K562 (cell line): ENCODE measurements around the gene PIERCE2. TPM values are rescaled to one million over a fixed set of nuclear protein-coding genes. Genes with fewer than 3 reads are reported as not detected.

ENCODE experiments used
- ATAC-seq: fragments of 200-7000 bp; cut with Tn5 transposase; 3 replicates; pipeline ENCODE4 v1.9.1; 2020; ENCODE audit warnings: moderate library complexity
- BruUV-seq: library from RNA; stranded (reverse); fragments of 400-500 nt; replicated peaks from 2 replicates; lab custom pipeline; 2021; lab: Mats Ljungman, UMichigan
- CTCF ChIA-PET: fragments of 300-600 bp; formaldehyde crosslinking; extraction: SDS; loops from one replicate; lab custom pipeline; 2021; ENCODE audit warnings: low intra/inter-chr PET ratio; lab: Yijun Ruan, JAX
- POLR2A ChIA-PET: fragments of 300-600, 350-650 bp; sonication (Branson Sonifier 250); formaldehyde crosslinking; extraction: SDS; loops from one replicate; lab custom pipeline; 2021; ENCODE audit warnings: antibody characterized with exemption, inconsistent platforms; lab: Yijun Ruan, JAX
- DNase-seq, 4 experiments: peaks; one replicate each; pipeline versions ENCODE4 v3.0.0 to v3.0.0-alpha.2; 2011 to 2018; ENCODE audit warnings: low spot score in 3 of 4, mixed read lengths in 3 of 4; ENCODE audit errors: extremely low read depth in 1 of 4
- FAIRE-seq: peaks from 2 replicates; lab custom pipeline; 2011; peaks lifted over from hg19 to GRCh38; lab: Jason Lieb, UNC
- H2AFZ ChIP-seq: 2 replicates; pipeline ENCODE4 v1.6.0; 2011; ENCODE audit warnings: low read depth, low read length, control low read depth, inconsistent platforms
- H3K27ac ChIP-seq: fragments of 200-600 bp; 3 replicates; pipeline ENCODE4 v1.8.0; 2011; ENCODE audit warnings: low read depth, mild to moderate bottlenecking, control low read depth, inconsistent platforms, low read length, moderate library complexity, mixed read lengths; ENCODE audit errors: extremely low read depth
- H3K27me3 ChIP-seq, 2 experiments: fragments of 300-600 bp in 1 of 2; 2 replicates in 1 of 2; 3 replicates in 1 of 2; pipeline versions ENCODE4 v1.6.0 to v1.8.0; 2011; ENCODE audit warnings: inconsistent platforms in 2 of 2, low read length in 2 of 2, mild to moderate bottlenecking in 1 of 2, mixed read lengths in 1 of 2, moderate library complexity in 1 of 2; ENCODE audit not compliant: control insufficient read depth in 2 of 2, insufficient read depth in 2 of 2
- H3K36me3 ChIP-seq: fragments of 300-600 bp; 3 replicates; pipeline ENCODE4 v1.8.0; 2011; ENCODE audit warnings: mild to moderate bottlenecking, low read length, inconsistent platforms; ENCODE audit not compliant: control insufficient read depth, insufficient read depth
- H3K4me1 ChIP-seq, 2 experiments: fragments of 200-600 bp in 1 of 2; replicated peaks in 1 of 2; 2 replicates in 1 of 2; 3 replicates in 1 of 2; pipeline versions ENCODE4 v1.5.1 to v1.8.0; 2011; ENCODE audit warnings: inconsistent platforms in 2 of 2, low read length in 2 of 2, mild to moderate bottlenecking in 1 of 2, mixed read lengths in 1 of 2, moderate library complexity in 1 of 2; ENCODE audit not compliant: control insufficient read depth in 2 of 2, insufficient read depth in 2 of 2
- H3K4me2 ChIP-seq: 2 replicates; pipeline ENCODE4 v1.6.1; 2011; ENCODE audit warnings: low read length, control low read depth, inconsistent platforms, mixed read lengths; ENCODE audit not compliant: insufficient read depth
- H3K4me3 ChIP-seq: fragments of 200-600 bp; sonication (generic), shearing (Covaris generic); 2 replicates; pipeline ENCODE4 v1.5.1; 2016; ENCODE audit warnings: control low read depth, inconsistent platforms
- H3K79me2 ChIP-seq: fragments of 200-600 bp; 3 replicates; pipeline ENCODE4 v1.8.0; 2011; ENCODE audit warnings: low read length, inconsistent platforms; ENCODE audit not compliant: control insufficient read depth, insufficient read depth
- H3K9ac ChIP-seq, 2 experiments: 2 replicates each; pipeline versions ENCODE4 v1.6.0 to v1.6.1; 2011; ENCODE audit warnings: low read depth in 2 of 2, low read length in 2 of 2, control low read depth in 1 of 2, inconsistent platforms in 1 of 2, mild to moderate bottlenecking in 1 of 2, mixed read lengths in 1 of 2; ENCODE audit not compliant: insufficient read depth in 1 of 2
- H3K9me1 ChIP-seq: one replicate; pipeline ENCODE4 v1.6.0; 2011; ENCODE audit warnings: inconsistent platforms, mild to moderate bottlenecking, low read length, moderate library complexity; ENCODE audit not compliant: control insufficient read depth, insufficient read depth
- H3K9me3 ChIP-seq: replicated peaks from 2 replicates; pipeline ENCODE4 v1.5.1; 2011; ENCODE audit warnings: low read depth, low read length, inconsistent platforms; ENCODE audit not compliant: control insufficient read depth, insufficient read depth
- H4K20me1 ChIP-seq: replicated peaks from 2 replicates; pipeline ENCODE4 v1.6.1; 2011; ENCODE audit warnings: low read length, inconsistent platforms, mixed read lengths; ENCODE audit not compliant: control insufficient read depth, insufficient read depth
- ADNP ChIP-seq: fragments of 200-800 bp; sonication (Bioruptor generic); IDR thresholded peaks from 2 replicates; pipeline ENCODE4 v1.6.1; 2016; ENCODE audit warnings: missing genetic modification characterization, missing compliant biosample characterization
- BMI1 ChIP-seq: fragments of 150-350 bp; IDR thresholded peaks from 2 replicates; pipeline ENCODE4 v1.6.1; 2014; ENCODE audit warnings: low read length
- C11orf30 ChIP-seq: fragments of 450-650 bp; IDR thresholded peaks from 2 replicates; pipeline ENCODE4 v1.6.1; 2016; ENCODE audit warnings: low read depth, mild to moderate bottlenecking
- FOXA1 ChIP-seq: fragments of 450-650 bp; IDR thresholded peaks from 2 replicates; pipeline ENCODE4 v1.6.1; 2016; ENCODE audit warnings: mild to moderate bottlenecking, borderline replicate concordance
- FOXM1 ChIP-seq, 2 experiments: fragments of 450-650 bp in 1 of 2; sonication (generic) in 1 of 2; formaldehyde crosslinking in 1 of 2; IDR thresholded peaks; 2 replicates each; pipeline versions ENCODE4 v1.6.1 to v1.9.0; 2017 to 2022; ENCODE audit warnings: low read depth in 2 of 2, mild to moderate bottlenecking in 2 of 2, missing genetic modification reagents in 1 of 2, moderate library complexity in 1 of 2
- GTF2F1 ChIP-seq: IDR thresholded peaks from 2 replicates; pipeline ENCODE4 v1.6.1; 2011; ENCODE audit warnings: low read depth, low read length, improper control_type of control experiment
- HDGF ChIP-seq: fragments of 450-650 bp; IDR thresholded peaks from 2 replicates; pipeline ENCODE4 v1.6.1; 2016
- HMBOX1 ChIP-seq: sonication (generic); IDR thresholded peaks from 2 replicates; pipeline ENCODE4 v1.6.1; 2016
- KDM1A ChIP-seq, 2 experiments: fragments of 450-650 bp; IDR thresholded peaks; 2 replicates each; pipeline ENCODE4 v1.6.1; 2016; ENCODE audit warnings: mild to moderate bottlenecking in 2 of 2
- LCOR ChIP-seq: sonication (generic); formaldehyde crosslinking; IDR thresholded peaks from 2 replicates; pipeline ENCODE4 v1.8.0; 2022; ENCODE audit warnings: mild to moderate bottlenecking, missing genetic modification reagents
- NFE2 ChIP-seq: IDR thresholded peaks from 2 replicates; pipeline ENCODE4 v1.6.1; 2014; ENCODE audit warnings: antibody characterized with exemption, low read depth
- PCBP1 ChIP-seq: fragments of 200-400 bp; formaldehyde crosslinking; IDR thresholded peaks from 2 replicates; pipeline ENCODE4 v1.6.1; 2018; ENCODE audit warnings: mild to moderate bottlenecking, low read depth, low read length; ENCODE audit not compliant: poor library complexity, severe bottlenecking
- RBFOX2 ChIP-seq: fragments of 200-400 bp; formaldehyde crosslinking; IDR thresholded peaks from 2 replicates; pipeline ENCODE4 v1.6.1; 2017; ENCODE audit warnings: low read depth, mild to moderate bottlenecking, low read length, moderate library complexity
- SMARCA4 ChIP-seq: fragments of 450-650 bp; IDR thresholded peaks from 2 replicates; pipeline ENCODE4 v1.6.1; 2016
- SMARCB1 ChIP-seq: IDR thresholded peaks from 2 replicates; pipeline ENCODE4 v1.6.1; 2011; ENCODE audit warnings: improper control_type of control experiment, low read depth; ENCODE audit not compliant: insufficient read length
- SOX6 ChIP-seq: fragments of 450-650 bp; IDR thresholded peaks from 2 replicates; pipeline ENCODE4 v1.6.1; 2014; ENCODE audit warnings: mild to moderate bottlenecking
- TARDBP ChIP-seq: fragments of 450-650 bp; IDR thresholded peaks from 2 replicates; pipeline ENCODE4 v1.6.1; 2016
- THRA ChIP-seq: fragments of 450-650 bp; IDR thresholded peaks from 2 replicates; pipeline ENCODE4 v1.6.1; 2017; ENCODE audit warnings: mild to moderate bottlenecking, moderate library complexity
- TRIM24 ChIP-seq, 2 experiments: fragments of 450-650 bp; IDR thresholded peaks; 2 replicates each; pipeline ENCODE4 v1.6.1; 2016
- YY1 ChIP-seq, 3 experiments: IDR thresholded peaks; 2 replicates each; pipeline ENCODE4 v1.6.1; 2011; ENCODE audit warnings: low read length in 2 of 3, mild to moderate bottlenecking in 2 of 3, moderate library complexity in 2 of 3, borderline replicate concordance in 1 of 3, control low read depth in 1 of 3, low read depth in 1 of 3; ENCODE audit not compliant: insufficient read depth in 3 of 3, insufficient replicate concordance in 2 of 3, control insufficient read depth in 1 of 3, insufficient read length in 1 of 3; ENCODE audit errors: extremely low read depth in 1 of 3
- ZC3H4 ChIP-seq: sonication (generic); formaldehyde crosslinking; IDR thresholded peaks from 2 replicates; pipeline ENCODE4 v1.9.0; 2021; ENCODE audit warnings: missing genetic modification reagents, borderline replicate concordance
- ZNF384 ChIP-seq: IDR thresholded peaks from 2 replicates; pipeline ENCODE4 v1.6.1; 2012; ENCODE audit warnings: low read depth, low read length, improper control_type of control experiment
- ZNF79 ChIP-seq: fragments of 250-450 bp; sonication (Bioruptor Pico); IDR thresholded peaks from 2 replicates; pipeline ENCODE4 v1.4.0; 2020; ENCODE audit warnings: low read depth, mild to moderate bottlenecking, moderate library complexity
- in situ Hi-C: fragments of 300-500 bp; cut with MboI; formaldehyde crosslinking; loops from 4 replicates; pipeline ENCODE4 v1.15.0; 2018; ENCODE audit warnings: inconsistent platforms, mixed read lengths
- intact Hi-C: fragments of 100-400 bp; cut with micrococcal nuclease; formaldehyde crosslinking; loops from 2 replicates; pipeline ENCODE4 v1.14.2; 2022
- polyA plus RNA-seq, 8 experiments: library from polyadenylated mRNA; depleted of rRNA in 4 of 8; stranded (reverse) in 5 of 8; unstranded in 3 of 8; fragments of >200 nt; fragmentation: Nextera tagmentation in 2 of 8; fragmentation: Illumina TruSeq in 1 of 8; extraction: Ambion mirVana in 2 of 8; extraction: Trizol in 1 of 8; gene quantifications; 2 replicates each; pipeline versions ENCODE4 v1.2.1 to v1.2.3, GENCODE V29; 2011 to 2014; ENCODE audit warnings: inconsistent platforms in 1 of 8, missing spikeins in 1 of 8
- total RNA-seq, 7 experiments: library from RNA; depleted of rRNA in 6 of 7; stranded (reverse); fragments of >200 nt in 6 of 7; fragmentation: Illumina TruSeq in 2 of 7; extraction: Trizol in 2 of 7; gene quantifications; 2 replicates each; pipeline versions ENCODE4 v1.2.1 to v1.2.3, GENCODE V29; 2011 to 2021; ENCODE audit warnings: low replicate concordance in 1 of 7

PIERCE2 gene
- total and polyA plus RNA-seq, 9 of the 15 experiments (the other 6 are each of a cell fraction or from before 2014, with no cell fraction given) = 2.9 to 4.8 (median 4.0) TPM

GRCh38 chr15:55402707-55403106, 5.6 kb upstream of the PIERCE2 start (continued):
- TF ChIP-seq RBFOX2 = 0 out of 2 replicates have a peak, but pooled peaks have one; percentile 8
- no peak for TF ChIP-seq ZC3H4 (CRISPR knock-in tag)
- no peak for TF ChIP-seq LCOR (CRISPR knock-in tag)
- 0 out of 2 replicates have a peak, but pooled peaks have one; percentile 35 for TF ChIP-seq NFE2
- 0 out of 2 replicates have a peak, but pooled peaks have one; percentile 7 for TF ChIP-seq C11orf30
- TF ChIP-seq ADNP (tag) = 0 out of 2 replicates have a peak, but pooled peaks have one; percentile 7
- no peak for TF ChIP-seq HDGF
- TF ChIP-seq ZNF79 (CRISPR knock-in tag) = no peak
- TF ChIP-seq SMARCA4 = peak; percentile 26; the same call in 1 of the 2 replicates

- peaks cover 6% of the 10 kb centered on the region; the same call in 1 of the 3 replicates for H3K36me3 ChIP-seq
- H2AFZ ChIP-seq = no peak overlapping the region
- ATAC-seq = peak; percentile 50
- POLR2A ChIA-PET = no interaction called here
- peak; percentile 15 to 79 (median 46) for DNase-seq
- H4K20me1 ChIP-seq = no peaks in the 10 kb centered on the region
- FAIRE-seq = peak; percentile 90
- no TSS peak for BruUV-seq
- H3K4me1 ChIP-seq = peaks cover 18 to 37% of the 10 kb centered on the region in 2 experiments
- H3K9me3 ChIP-seq = no peaks in the 10 kb centered on the region
- H3K9me1 ChIP-seq = no peaks in the 10 kb centered on the region
- peak overlapping the region; percentile 75 for H3K27ac ChIP-seq
- H3K9ac ChIP-seq = peak overlapping the region in 1 of 2 experiments; percentile 84; a peak in 2 of 4 replicates
- H3K4me2 ChIP-seq = peak overlapping the region; percentile 70
- no peaks in the 10 kb centered on the region for H3K27me3 ChIP-seq
- H3K79me2 ChIP-seq = peaks cover 96% of the 10 kb centered on the region
- in situ Hi-C loops = no loop called here
- no peak overlapping the region for H3K4me3 ChIP-seq
- CTCF ChIA-PET = no interaction called here
- intact Hi-C loops = loop anchor here (2.0 kb wide), 1 partner anchor 85 kb away; the partner anchor contains the start of genes PIGB and PIGBOS1
- no peak for TF ChIP-seq THRA
- TF ChIP-seq HMBOX1 = peak; percentile 78; the same call in 1 of the 2 replicates
- TF ChIP-seq PCBP1 = no peak
- no peak for TF ChIP-seq GTF2F1
- no peak for TF ChIP-seq SMARCB1
- TF ChIP-seq FOXM1 (IDR thresholded peaks at IDR 0.05; ENCODE audit: low read depth) = 0 out of 2 replicates have a peak, but pooled peaks have one; percentile 45
- TF ChIP-seq FOXM1 (CRISPR knock-in tag; IDR thresholded peaks at IDR 0.05; ENCODE audit: low read depth) = no peak
- TF ChIP-seq TARDBP = no peak
- TF ChIP-seq SOX6 = peak; percentile 90
- peak; percentile 70 to 82; a peak in 3 of 4 replicates for TF ChIP-seq TRIM24 (IDR thresholded peaks at IDR 0.05)
- TF ChIP-seq KDM1A (IDR thresholded peaks at IDR 0.05) = peak in 1 of 2 experiments; percentile 50; a peak in 1 of 4 replicates
- no peak for TF ChIP-seq ZNF384
- no peak for TF ChIP-seq FOXA1
- TF ChIP-seq YY1 (IDR thresholded peaks at IDR 0.05; ENCODE audit: borderline replicate concordance in 1 of 3, control insufficient read depth in 1 of 3, extremely low read depth in 1 of 3, insufficient read depth in 3 of 3, insufficient read length in 1 of 3, insufficient replicate concordance in 2 of 3, low read depth in 1 of 3, low read length in 2 of 3) = no peak
- TF ChIP-seq BMI1 = no peak
Measured at GRCh38 chr15:55403531-55403930, 4.8 kb upstream of the PIERCE2 start.
